ENCODE data around the gene PPM1A. TPM values are rescaled to one million over a fixed set of nuclear protein-coding genes. Genes with fewer than 3 reads are reported as not detected.

PPM1A gene
- total RNA-seq, 4 donors from 2014 or later = 47.7 to 68.2 (median 53.5) TPM

- no peak for TF ChIP-seq CTCF (IDR thresholded peaks at IDR 0.05; ENCODE audit: low read depth)
Observed at GRCh38 chr14:60302663-60303062, 53.6 kb downstream of the PPM1A start.

- no peak for TF ChIP-seq CTCF (IDR thresholded peaks at IDR 0.05; ENCODE audit: low read depth)
Observed at GRCh38 chr14:60303745-60304144, 54.7 kb downstream of the PPM1A start.

GRCh38 chr14:60304509-60304908, 55.5 kb downstream of the PPM1A start:
- no peak for TF ChIP-seq CTCF (IDR thresholded peaks at IDR 0.05; ENCODE audit: low read depth)

GRCh38 chr14:60309867-60310552, 61.0 kb downstream of the PPM1A start:
- TF ChIP-seq CTCF (IDR thresholded peaks at IDR 0.05; ENCODE audit: low read depth) = no peak

- TF ChIP-seq CTCF (IDR thresholded peaks at IDR 0.05; ENCODE audit: low read depth) = no peak
Observed at GRCh38 chr14:60311417-60311816, 62.4 kb downstream of the PPM1A start.

GRCh38 chr14:60313093-60313492, 64.1 kb downstream of the PPM1A start:
- no peak for TF ChIP-seq CTCF (IDR thresholded peaks at IDR 0.05; ENCODE audit: low read depth)

- TF ChIP-seq CTCF (IDR thresholded peaks at IDR 0.05; ENCODE audit: low read depth) = no peak
Observed at GRCh38 chr14:60315196-60315990, 66.4 kb downstream of the PPM1A start.

Measured in subcutaneous adipose tissue (tissue), 4 donors.